SU-DHL-6 (cell line): ENCODE data around the gene DYNC1H1.
"Not testable (repeated sequence)": the region's sequence is repeated elsewhere in the genome, so short reads cannot be mapped to it uniquely, and the experiment has no call there.

ENCODE experiments used
- H2AFZ ChIP-seq: fragments of 200-600 bp; sonication (generic); 2 replicates; pipeline ENCODE4 v1.6.1; 2014; ENCODE audit warnings: low read depth, mild to moderate bottlenecking, moderate library complexity, mixed read lengths, antibody characterized with exemption, low read length; ENCODE audit not compliant: severe bottlenecking
- H3F3A ChIP-seq: fragments of 200-600 bp; shearing (Covaris generic); 2 replicates; pipeline ENCODE4 v1.6.0; 2016; ENCODE audit warnings: antibody characterized with exemption, mild to moderate bottlenecking; ENCODE audit not compliant: insufficient read depth
- H3K27ac ChIP-seq: fragments of 200-600 bp; sonication (generic); 2 replicates; pipeline ENCODE4 v1.5.1; 2016; ENCODE audit warnings: low read depth, mild to moderate bottlenecking, low read length, moderate library complexity, mixed read lengths
- H3K27me3 ChIP-seq: fragments of 200-600 bp; sonication (generic), shearing (Covaris generic); 2 replicates; pipeline ENCODE4 v1.6.0; 2014; ENCODE audit warnings: mild to moderate bottlenecking, low read length
- H3K36me3 ChIP-seq: fragments of 200-600 bp; sonication (generic); 2 replicates; pipeline ENCODE4 v1.6.1; 2014; ENCODE audit warnings: mild to moderate bottlenecking, low read length, mixed read lengths
- H3K4me2 ChIP-seq: fragments of 300-600, 200-600 bp; shearing (Covaris generic), sonication (generic); 2 replicates; pipeline ENCODE4 v1.6.0; 2014; ENCODE audit warnings: low read length, low read depth, mild to moderate bottlenecking; ENCODE audit not compliant: poor library complexity, severe bottlenecking
- H3K4me3 ChIP-seq: fragments of 200-600 bp; sonication (generic); 2 replicates; pipeline ENCODE4 v1.5.1; 2014; ENCODE audit warnings: antibody characterized with exemption, low read length, mild to moderate bottlenecking, mixed read lengths; ENCODE audit not compliant: insufficient read depth, poor library complexity, severe bottlenecking
- H3K79me2 ChIP-seq: fragments of 200-600 bp; sonication (generic); 2 replicates; pipeline ENCODE4 v1.6.1; 2014; ENCODE audit warnings: mild to moderate bottlenecking, low read length, moderate library complexity; ENCODE audit not compliant: insufficient read depth
- H3K9ac ChIP-seq: fragments of 200-600 bp; sonication (generic); 2 replicates; pipeline ENCODE4 v1.7.0; 2014; ENCODE audit warnings: mild to moderate bottlenecking, low read length
- H3K9me2 ChIP-seq: fragments of 200-600 bp; sonication (generic); replicated peaks from 2 replicates; pipeline ENCODE4 v1.6.1; 2014; ENCODE audit warnings: low read length; ENCODE audit not compliant: insufficient read depth
- H3K9me3 ChIP-seq: fragments of 200-600 bp; sonication (generic); 2 replicates; pipeline ENCODE4 v1.6.1; 2014; ENCODE audit warnings: low read length, mixed read lengths; ENCODE audit not compliant: insufficient read depth
- H4K20me1 ChIP-seq: fragments of 200-600 bp; sonication (generic); 2 replicates; pipeline ENCODE4 v1.6.1; 2014; ENCODE audit warnings: low read depth, mild to moderate bottlenecking, antibody characterized with exemption, low read length, moderate library complexity, mixed read lengths
- EZH2phosphoT487 ChIP-seq: fragments of 200-600 bp; sonication (generic), shearing (Covaris generic); conservative IDR thresholded peaks from 2 replicates; pipeline ENCODE4 v1.6.1; 2018; ENCODE audit warnings: mild to moderate bottlenecking, antibody characterized with exemption, low read length, moderate library complexity, mixed read lengths
- TF ChIP-seq, protein P1 (sequence below): fragments of 200-600 bp; sonication (generic); IDR thresholded peaks from one replicate; pipeline ENCODE4 v1.5.1; 2017; ENCODE audit warnings: antibody characterized with exemption, mild to moderate bottlenecking, low read length, moderate library complexity; ENCODE audit not compliant: insufficient read depth, poor library complexity, severe bottlenecking

The DYNC1H1 gene

DNA sequence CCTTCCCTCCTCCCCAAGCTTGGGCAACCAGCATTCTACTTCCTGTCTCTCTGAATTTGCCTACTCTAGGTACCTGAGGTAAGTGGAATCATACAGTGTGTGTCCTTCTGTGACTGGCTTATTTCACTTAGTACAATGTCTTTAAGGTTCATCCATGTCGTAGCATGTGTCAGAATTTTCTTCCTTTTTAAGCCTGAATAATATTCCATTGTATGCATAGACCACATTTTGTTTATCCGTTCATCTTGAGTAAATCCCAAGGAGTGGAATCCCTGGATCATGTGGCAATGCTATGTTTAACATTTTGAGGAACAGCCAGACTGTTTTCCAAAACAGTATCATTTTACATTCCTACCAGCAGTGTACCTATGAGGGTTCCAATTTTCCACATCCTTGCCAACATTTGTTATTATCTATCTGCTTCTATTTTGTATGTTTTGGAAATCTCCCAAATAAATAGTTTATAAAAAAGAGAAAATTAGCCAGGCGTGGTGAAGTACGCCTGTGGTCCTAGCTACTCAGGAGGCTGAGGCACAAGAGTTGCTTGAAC is 110.1 kb downstream of the DYNC1H1 start:
- TF ChIP-seq EZH2phosphoT487 = no peak
- TF ChIP-seq, protein P1, sequence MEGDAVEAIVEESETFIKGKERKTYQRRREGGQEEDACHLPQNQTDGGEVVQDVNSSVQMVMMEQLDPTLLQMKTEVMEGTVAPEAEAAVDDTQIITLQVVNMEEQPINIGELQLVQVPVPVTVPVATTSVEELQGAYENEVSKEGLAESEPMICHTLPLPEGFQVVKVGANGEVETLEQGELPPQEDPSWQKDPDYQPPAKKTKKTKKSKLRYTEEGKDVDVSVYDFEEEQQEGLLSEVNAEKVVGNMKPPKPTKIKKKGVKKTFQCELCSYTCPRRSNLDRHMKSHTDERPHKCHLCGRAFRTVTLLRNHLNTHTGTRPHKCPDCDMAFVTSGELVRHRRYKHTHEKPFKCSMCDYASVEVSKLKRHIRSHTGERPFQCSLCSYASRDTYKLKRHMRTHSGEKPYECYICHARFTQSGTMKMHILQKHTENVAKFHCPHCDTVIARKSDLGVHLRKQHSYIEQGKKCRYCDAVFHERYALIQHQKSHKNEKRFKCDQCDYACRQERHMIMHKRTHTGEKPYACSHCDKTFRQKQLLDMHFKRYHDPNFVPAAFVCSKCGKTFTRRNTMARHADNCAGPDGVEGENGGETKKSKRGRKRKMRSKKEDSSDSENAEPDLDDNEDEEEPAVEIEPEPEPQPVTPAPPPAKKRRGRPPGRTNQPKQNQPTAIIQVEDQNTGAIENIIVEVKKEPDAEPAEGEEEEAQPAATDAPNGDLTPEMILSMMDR = no peak
- Histone ChIP-seq H3K9me3 (no peaks in the 10 kb centered on the region), H4K20me1 (no peaks in the 10 kb centered on the region), H3K36me3 (peaks cover 2% of the 10 kb centered on the region; the same call in 1 of the 2 replicates), H3K4me3 (no peak overlapping the region), H3K4me2 (no peak overlapping the region), H3K27ac (no peak overlapping the region), H3K9ac (no peak overlapping the region), H3F3A (peaks cover 27% of the 10 kb centered on the region), H3K9me2 (no peaks in the 10 kb centered on the region), H2AFZ (no peak overlapping the region), H3K27me3 (no peaks in the 10 kb centered on the region), H3K79me2 (no peaks in the 10 kb centered on the region)

DNA sequence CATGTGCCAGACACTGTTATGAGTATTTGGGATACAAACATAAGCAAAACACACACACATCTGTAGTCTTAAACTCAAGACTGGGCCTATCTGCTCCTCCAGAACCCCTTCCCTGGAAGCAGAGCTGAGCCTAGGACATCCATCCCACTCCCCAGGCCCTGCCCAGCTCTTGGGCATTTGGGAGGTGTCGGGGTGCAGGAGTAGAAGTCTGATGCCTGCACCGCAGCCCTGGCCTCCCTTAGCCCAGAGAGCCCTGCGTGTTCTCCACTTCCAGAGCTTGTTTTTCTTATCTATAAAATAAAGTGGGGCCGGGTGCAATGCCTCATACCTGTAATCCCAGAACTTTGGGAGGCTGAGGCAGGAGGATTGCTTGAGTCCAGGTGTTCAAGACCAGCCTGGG is 110.8 kb downstream of the DYNC1H1 start:
- no peak overlapping the region for H2AFZ ChIP-seq
- TF ChIP-seq, protein P1 = no peak
- TF ChIP-seq EZH2phosphoT487 = no peak
- H3K9me3 ChIP-seq = no peaks in the 10 kb centered on the region

DNA sequence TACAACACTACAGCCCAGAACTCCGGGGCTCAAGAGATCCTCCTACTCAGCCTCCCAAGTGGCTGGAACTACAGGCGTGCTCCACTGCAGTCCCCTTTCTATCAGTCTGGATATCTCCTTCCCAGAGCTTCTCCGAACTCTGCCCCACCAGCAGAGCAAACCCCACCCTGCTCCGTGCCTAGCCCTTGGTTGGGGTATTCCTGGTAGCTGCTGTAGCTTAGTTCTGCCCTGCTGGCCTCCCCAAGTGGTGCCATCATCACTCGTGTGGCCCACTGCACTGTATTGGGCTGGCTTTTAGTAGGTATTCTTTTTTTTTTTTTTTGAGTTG is 113.0 kb downstream of the DYNC1H1 start:
- Histone ChIP-seq H3K9me2 (no peaks in the 10 kb centered on the region), H3K9ac (no peak overlapping the region), H4K20me1 (peaks cover 8% of the 10 kb centered on the region; the same call in 1 of the 2 replicates), H2AFZ (no peak overlapping the region), H3K79me2 (0 out of 2 replicates have a peak, but pooled peaks cover 1% of the 10 kb centered on the region), H3K4me3 (no peak overlapping the region), H3K27ac (no peak overlapping the region), H3K9me3 (no peaks in the 10 kb centered on the region), H3F3A (peaks cover 52% of the 10 kb centered on the region), H3K4me2 (no peak overlapping the region), H3K27me3 (no peaks in the 10 kb centered on the region), H3K36me3 (peaks cover 26% of the 10 kb centered on the region; the same call in 1 of the 2 replicates)
- TF ChIP-seq, protein P1 = no peak
- TF ChIP-seq EZH2phosphoT487 = no peak

More for the DNA sequence above, 110.8 kb downstream of the DYNC1H1 start:
- Histone ChIP-seq H3K9me2 (no peaks in the 10 kb centered on the region), H3K27ac (no peak overlapping the region), H3K4me2 (no peak overlapping the region), H3F3A (peaks cover 34% of the 10 kb centered on the region), H3K27me3 (no peaks in the 10 kb centered on the region), H4K20me1 (no peaks in the 10 kb centered on the region), H3K4me3 (no peak overlapping the region), H3K36me3 (peaks cover 9% of the 10 kb centered on the region; the same call in 1 of the 2 replicates), H3K9ac (no peak overlapping the region), H3K79me2 (no peaks in the 10 kb centered on the region)

DNA sequence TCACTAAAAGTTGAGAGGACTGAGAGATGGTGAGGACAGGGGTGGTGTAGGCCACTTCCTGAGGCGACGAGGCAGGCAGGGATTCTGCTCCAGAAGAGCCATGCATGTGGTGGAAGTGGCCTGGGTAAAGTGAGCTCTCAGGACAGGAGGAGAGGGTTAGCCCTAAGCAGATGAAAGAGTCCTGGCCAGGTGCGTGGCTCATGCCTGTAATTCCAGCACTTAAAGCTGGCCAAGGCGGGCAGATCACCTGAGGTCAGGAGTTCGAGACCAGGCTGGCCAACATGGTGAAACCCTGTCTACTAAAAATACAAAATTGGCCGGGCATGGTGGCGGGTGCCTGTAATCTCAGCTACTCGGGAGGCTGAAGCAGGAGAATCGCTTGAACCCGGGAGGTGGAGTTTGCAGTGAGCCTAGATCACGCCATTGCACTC is 114.0 kb downstream of the DYNC1H1 start:
- H3K4me3 ChIP-seq, H3K27ac ChIP-seq, H3K79me2 ChIP-seq, H3K9me3 ChIP-seq, H3K4me2 ChIP-seq, H4K20me1 ChIP-seq, H3K27me3 ChIP-seq, H3K9ac ChIP-seq, H2AFZ ChIP-seq, H3K9me2 ChIP-seq: not testable (repeated sequence)
- peaks cover 35% of the 10 kb centered on the region for H3K36me3 ChIP-seq
- peaks cover 55% of the 10 kb centered on the region for H3F3A ChIP-seq
